Smooth muscle cell (in vitro differentiated cells): ENCODE results near the gene TYMS. TPM values are rescaled to one million over a fixed set of nuclear protein-coding genes. Genes with fewer than 3 reads are reported as not detected.

Source experiments
- DNase-seq: peaks from one replicate; lab custom pipeline; 2025; ENCODE audit not compliant: unreplicated experiment; lab: John Stamatoyannopoulos, UW
- H2AFZ ChIP-seq: fragments of 200-600 bp; sonication (generic); 2 replicates; pipeline ENCODE4 v1.6.0; 2016; ENCODE audit warnings: antibody characterized with exemption, low read depth, mild to moderate bottlenecking
- H3F3A ChIP-seq: fragments of 200-600 bp; sonication (generic); 2 replicates; pipeline ENCODE4 v1.6.0; 2017; ENCODE audit warnings: antibody characterized with exemption, low read depth
- H3K27ac ChIP-seq: fragments of 200-600 bp; sonication (generic); 2 replicates; pipeline ENCODE4 v1.5.1; 2016; ENCODE audit warnings: low read depth, mild to moderate bottlenecking
- H3K27me3 ChIP-seq: fragments of 200-600 bp; sonication (generic); 2 replicates; pipeline ENCODE4 v1.6.1; 2016; ENCODE audit warnings: low read depth, mild to moderate bottlenecking
- H3K36me3 ChIP-seq: fragments of 200-600 bp; sonication (generic); 2 replicates; pipeline ENCODE4 v1.5.1; 2016; ENCODE audit warnings: low read depth
- H3K4me1 ChIP-seq: fragments of 200-600 bp; sonication (generic); 2 replicates; pipeline ENCODE4 v1.5.1; 2016; ENCODE audit warnings: low read depth
- H3K4me2 ChIP-seq: fragments of 200-600 bp; sonication (generic); 2 replicates; pipeline ENCODE4 v1.6.0; 2016; ENCODE audit warnings: mild to moderate bottlenecking
- H3K4me3 ChIP-seq: fragments of 200-600 bp; sonication (generic); 2 replicates; pipeline ENCODE4 v1.5.1; 2016; ENCODE audit warnings: mild to moderate bottlenecking
- H3K79me2 ChIP-seq: fragments of 200-600 bp; sonication (generic); 2 replicates; pipeline ENCODE4 v1.6.0; 2016; ENCODE audit warnings: low read depth, mild to moderate bottlenecking
- H3K9ac ChIP-seq: fragments of 200-600 bp; sonication (generic); 2 replicates; pipeline ENCODE4 v1.6.0; 2016; ENCODE audit warnings: low read depth
- H3K9me3 ChIP-seq: fragments of 200-600 bp; sonication (generic); replicated peaks from 2 replicates; pipeline ENCODE4 v1.5.1; 2016; ENCODE audit warnings: low read depth
- H4K20me1 ChIP-seq: fragments of 200-600 bp; sonication (generic); 2 replicates; pipeline ENCODE4 v1.6.0; 2016; ENCODE audit warnings: low read depth
- WGBS: methylation state at CpG from one replicate; pipeline ENCODE4 v1.1.7; 2016; ENCODE audit warnings: low lambda C conversion rate; 5-methylcytosine and 5-hydroxymethylcytosine counted together
- polyA plus RNA-seq: library from polyadenylated mRNA; unstranded; fragments of >200 nt; fragmentation: Nextera tagmentation; extraction: Ambion mirVana; gene quantifications from 2 replicates; pipeline ENCODE4 v1.2.1, GENCODE V29; 2016
- total RNA-seq: library from RNA; depleted of rRNA; stranded (reverse); fragments of >200 nt; gene quantifications from 2 replicates; pipeline ENCODE4 v1.2.3, GENCODE V29; 2014
- TF ChIP-seq, protein P1 (sequence below): fragments of 200-600 bp; sonication (generic); IDR thresholded peaks from 2 replicates; pipeline ENCODE4 v1.5.1; 2017; ENCODE audit warnings: borderline replicate concordance, mild to moderate bottlenecking, antibody characterized with exemption; ENCODE audit not compliant: insufficient read depth, poor library complexity, severe bottlenecking

The TYMS gene
- total and polyA plus RNA-seq, 2 experiments from 2014 or later, result 29.1 to 85.3 TPM

DNA sequence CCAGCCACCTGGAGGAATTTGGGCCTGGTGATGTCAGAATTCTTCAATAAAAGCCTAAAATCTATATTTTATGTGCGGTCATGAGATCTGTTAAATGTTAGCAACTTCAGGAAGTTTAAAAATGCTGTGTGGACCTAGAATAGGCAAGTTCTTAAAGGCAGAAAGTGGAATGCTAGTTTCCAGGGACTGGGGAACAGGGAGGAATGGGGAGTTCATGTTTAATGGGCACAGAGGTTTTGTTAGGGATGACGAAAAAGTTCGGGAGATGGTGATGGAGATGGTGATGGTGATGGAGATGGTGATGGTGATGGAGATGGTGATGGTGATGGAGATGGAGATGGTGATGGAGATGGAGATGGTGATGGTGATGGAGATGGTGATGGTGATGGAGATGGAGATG lies 9.2 kb downstream of the TYMS start:
- H4K20me1 ChIP-seq, result no peaks in the 10 kb centered on the region
- H3K9ac ChIP-seq, result no peak overlapping the region
- H3K4me1 ChIP-seq, result no peaks in the 10 kb centered on the region
- no peak overlapping the region for H3K4me2 ChIP-seq
- no peaks in the 10 kb centered on the region for H3K36me3 ChIP-seq
- no peaks in the 10 kb centered on the region for H3K27me3 ChIP-seq
- H3K9me3 ChIP-seq, result no peaks in the 10 kb centered on the region
- H2AFZ ChIP-seq, result no peak overlapping the region
- no peak for DNase-seq
- H3K4me3 ChIP-seq, result no peak overlapping the region
- TF ChIP-seq, protein P1, sequence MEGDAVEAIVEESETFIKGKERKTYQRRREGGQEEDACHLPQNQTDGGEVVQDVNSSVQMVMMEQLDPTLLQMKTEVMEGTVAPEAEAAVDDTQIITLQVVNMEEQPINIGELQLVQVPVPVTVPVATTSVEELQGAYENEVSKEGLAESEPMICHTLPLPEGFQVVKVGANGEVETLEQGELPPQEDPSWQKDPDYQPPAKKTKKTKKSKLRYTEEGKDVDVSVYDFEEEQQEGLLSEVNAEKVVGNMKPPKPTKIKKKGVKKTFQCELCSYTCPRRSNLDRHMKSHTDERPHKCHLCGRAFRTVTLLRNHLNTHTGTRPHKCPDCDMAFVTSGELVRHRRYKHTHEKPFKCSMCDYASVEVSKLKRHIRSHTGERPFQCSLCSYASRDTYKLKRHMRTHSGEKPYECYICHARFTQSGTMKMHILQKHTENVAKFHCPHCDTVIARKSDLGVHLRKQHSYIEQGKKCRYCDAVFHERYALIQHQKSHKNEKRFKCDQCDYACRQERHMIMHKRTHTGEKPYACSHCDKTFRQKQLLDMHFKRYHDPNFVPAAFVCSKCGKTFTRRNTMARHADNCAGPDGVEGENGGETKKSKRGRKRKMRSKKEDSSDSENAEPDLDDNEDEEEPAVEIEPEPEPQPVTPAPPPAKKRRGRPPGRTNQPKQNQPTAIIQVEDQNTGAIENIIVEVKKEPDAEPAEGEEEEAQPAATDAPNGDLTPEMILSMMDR, result no peak
- H3F3A ChIP-seq, result no peaks in the 10 kb centered on the region
- 97% methylated on average over 3 of the region's 3 CpGs for WGBS
- no peak overlapping the region for H3K27ac ChIP-seq
- peaks cover 3% of the 10 kb centered on the region for H3K79me2 ChIP-seq

DNA sequence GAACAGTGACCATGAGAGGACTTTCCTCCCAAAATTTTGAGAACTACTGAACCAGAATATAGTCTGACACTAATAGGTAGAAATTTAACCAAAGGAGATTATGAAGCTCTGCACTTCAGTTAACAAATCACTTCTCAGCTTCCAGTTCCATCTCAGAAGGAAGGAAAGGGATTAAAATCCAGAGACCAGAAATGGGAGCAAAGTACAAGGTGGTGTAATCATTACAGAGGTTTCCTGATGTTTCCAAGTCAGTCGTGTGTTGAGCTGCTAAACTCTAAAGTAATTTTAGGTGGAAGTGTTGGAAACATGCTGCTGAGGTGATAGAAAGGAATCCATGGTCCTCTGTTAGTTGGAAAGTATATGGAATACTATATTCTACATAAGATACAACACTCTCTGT lies 10.8 kb downstream of the TYMS start:
- no peak for DNase-seq
- Histone ChIP-seq H4K20me1 (no peaks in the 10 kb centered on the region), H3K4me2 (no peak overlapping the region), H3K4me3 (no peak overlapping the region), H3K79me2 (no peaks in the 10 kb centered on the region), H3K9ac (no peak overlapping the region), H3K9me3 (no peaks in the 10 kb centered on the region), H3K36me3 (no peaks in the 10 kb centered on the region), H3F3A (no peaks in the 10 kb centered on the region), H3K27me3 (no peaks in the 10 kb centered on the region), H2AFZ (no peak overlapping the region), H3K27ac (no peak overlapping the region), H3K4me1 (no peaks in the 10 kb centered on the region)
- 100% methylated on average over 1 of the region's 1 CpG for WGBS
- TF ChIP-seq, protein P1, result no peak

DNA sequence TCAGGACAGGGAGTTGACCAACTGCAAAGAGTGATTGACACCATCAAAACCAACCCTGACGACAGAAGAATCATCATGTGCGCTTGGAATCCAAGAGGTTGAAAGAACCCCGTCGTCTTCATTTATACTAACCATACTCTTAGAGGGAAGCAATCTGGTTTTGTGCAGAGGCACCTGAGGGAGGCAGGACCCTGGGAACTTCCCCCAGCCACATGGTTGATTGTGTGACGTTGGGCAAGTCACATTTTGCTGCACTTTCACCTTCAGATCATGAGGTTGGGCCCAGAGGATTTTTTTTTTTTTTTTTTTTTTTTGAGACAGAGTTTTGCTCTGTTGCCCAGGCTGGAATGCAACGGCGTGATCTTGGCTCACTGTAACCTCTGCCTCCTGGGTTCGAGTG lies 11.6 kb downstream of the TYMS start:
- Histone ChIP-seq H3K27ac (no peak overlapping the region), H3K4me3 (no peak overlapping the region), H3K9me3 (no peaks in the 10 kb centered on the region), H3F3A (no peaks in the 10 kb centered on the region), H3K27me3 (no peaks in the 10 kb centered on the region), H3K9ac (no peak overlapping the region), H3K79me2 (no peaks in the 10 kb centered on the region), H3K4me1 (no peaks in the 10 kb centered on the region), H4K20me1 (no peaks in the 10 kb centered on the region), H3K4me2 (no peak overlapping the region), H2AFZ (no peak overlapping the region), H3K36me3 (no peaks in the 10 kb centered on the region)
- 98% methylated on average over 8 of the region's 8 CpGs for WGBS
- DNase-seq, result no peak
- TF ChIP-seq, protein P1, result no peak

DNA sequence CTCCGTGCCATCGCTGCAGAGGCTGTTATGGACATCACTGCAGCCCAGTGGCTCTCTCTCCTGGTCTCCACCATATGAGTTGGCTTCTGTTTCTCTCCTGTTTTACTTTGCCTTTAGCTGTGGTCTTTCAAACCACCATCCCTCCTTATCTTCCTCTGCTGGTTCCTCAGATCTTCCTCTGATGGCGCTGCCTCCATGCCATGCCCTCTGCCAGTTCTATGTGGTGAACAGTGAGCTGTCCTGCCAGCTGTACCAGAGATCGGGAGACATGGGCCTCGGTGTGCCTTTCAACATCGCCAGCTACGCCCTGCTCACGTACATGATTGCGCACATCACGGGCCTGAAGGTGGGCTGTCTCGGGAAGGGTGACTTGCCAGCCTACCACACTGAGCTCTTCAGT lies 13.1 kb downstream of the TYMS start:
- Histone ChIP-seq H3K36me3 (no peaks in the 10 kb centered on the region), H3K4me2 (no peak overlapping the region), H4K20me1 (no peaks in the 10 kb centered on the region), H3K9me3 (no peaks in the 10 kb centered on the region), H3K27me3 (no peaks in the 10 kb centered on the region), H3K9ac (no peak overlapping the region), H3F3A (no peaks in the 10 kb centered on the region), H3K27ac (no peak overlapping the region), H3K4me3 (no peak overlapping the region), H3K79me2 (no peaks in the 10 kb centered on the region), H3K4me1 (no peaks in the 10 kb centered on the region), H2AFZ (no peak overlapping the region)
- TF ChIP-seq, protein P1, result no peak
- 97% methylated on average over 11 of the region's 11 CpGs for WGBS
- DNase-seq, result no peak
